HG02678 (cell line): Measurements from ENCODE around the gene NR1H4.
"Not testable (repeated sequence)": the region's sequence is repeated elsewhere in the genome, so short reads cannot be mapped to it uniquely, and the experiment has no call there.

ENCODE experiments used
- ATAC-seq: cut with Tn5 transposase; IDR thresholded peaks from one replicate; pipeline ENCODE4 v1.9.1; 2021; ENCODE audit warnings: mild to moderate bottlenecking, moderate library complexity; ENCODE audit not compliant: unreplicated experiment

The NR1H4 gene

DNA sequence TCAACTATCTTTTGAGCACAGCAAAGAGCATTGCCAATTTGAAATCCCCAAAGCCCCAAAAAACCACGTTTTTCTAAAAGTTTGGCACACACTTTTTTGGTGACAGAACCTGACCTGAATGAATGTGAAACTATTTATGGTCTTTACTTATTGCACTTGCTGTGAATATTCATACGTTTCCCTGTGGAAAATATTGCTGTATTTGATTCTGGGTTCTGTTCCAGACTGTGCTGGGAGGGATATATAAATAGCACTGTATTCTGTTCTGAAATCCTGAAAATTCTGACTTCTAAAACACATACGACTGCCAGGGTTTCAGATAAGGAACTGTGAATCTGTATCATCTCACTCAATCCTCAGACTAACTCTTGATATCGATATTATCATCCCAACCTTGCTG lies 35.1 kb downstream of the NR1H4 start:
- no peak for ATAC-seq

- no peak for ATAC-seq
Observed at GRCh38 chr12:100512692-100513091, 39.0 kb downstream of the NR1H4 start.

DNA sequence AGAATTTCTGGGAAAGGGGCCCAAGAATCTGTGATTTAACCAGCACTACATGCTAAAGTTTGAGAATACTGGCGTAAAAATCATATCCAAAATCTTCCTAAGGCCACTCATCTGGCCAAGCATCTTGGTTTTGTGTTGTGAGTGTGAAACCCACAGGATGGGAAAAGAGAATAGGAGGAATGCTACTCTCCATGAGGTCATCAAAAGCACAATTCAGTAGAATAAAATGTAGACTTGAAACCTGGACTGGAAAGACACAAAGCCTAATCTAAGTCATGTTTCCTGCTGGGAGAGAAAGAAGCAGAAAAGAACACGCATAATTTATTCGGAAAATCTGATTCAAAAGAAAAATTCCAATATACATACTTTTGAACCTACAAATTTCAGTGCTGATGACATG lies 42.3 kb downstream of the NR1H4 start:
- ATAC-seq, result no peak

- no peak for ATAC-seq
Observed at GRCh38 chr12:100518376-100518775, 44.7 kb downstream of the NR1H4 start.

DNA sequence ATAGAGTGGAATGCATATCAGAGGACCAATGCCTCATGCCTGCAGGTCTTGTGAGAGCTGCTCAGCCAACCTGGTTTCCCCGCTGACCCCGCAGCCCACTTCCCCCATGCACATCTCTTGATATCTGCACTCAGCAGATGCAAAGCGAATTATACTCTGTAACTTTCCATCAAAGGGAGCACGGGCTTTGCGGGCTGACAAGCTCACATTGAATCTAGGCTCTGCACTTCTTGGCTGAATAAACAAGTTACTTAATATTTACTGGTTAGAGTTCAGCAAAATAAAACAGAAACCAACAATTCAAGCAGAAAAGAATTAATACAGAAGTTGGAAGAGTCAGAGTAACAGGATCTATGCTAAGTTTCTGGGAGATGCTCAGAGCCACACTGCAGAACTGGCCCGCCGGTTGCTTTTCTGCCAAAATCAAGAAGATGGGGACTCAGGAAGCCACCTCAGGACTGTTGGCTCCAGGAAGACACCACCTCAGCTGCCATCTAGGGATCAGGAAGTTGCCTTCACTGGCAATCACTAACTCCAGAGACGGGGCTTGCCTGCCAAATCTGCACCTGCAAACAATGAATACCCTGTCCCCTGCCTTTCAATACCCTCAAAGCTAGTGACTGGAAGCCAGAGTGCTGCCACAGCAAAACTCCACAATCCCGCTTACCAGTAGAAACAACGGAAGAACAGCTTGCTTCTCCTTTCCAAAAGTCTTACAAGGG lies 46.5 kb downstream of the NR1H4 start:
- no peak for ATAC-seq

GRCh38 chr12:100521958-100522357 lies 48.3 kb downstream of the NR1H4 start:
- no peak for ATAC-seq

DNA sequence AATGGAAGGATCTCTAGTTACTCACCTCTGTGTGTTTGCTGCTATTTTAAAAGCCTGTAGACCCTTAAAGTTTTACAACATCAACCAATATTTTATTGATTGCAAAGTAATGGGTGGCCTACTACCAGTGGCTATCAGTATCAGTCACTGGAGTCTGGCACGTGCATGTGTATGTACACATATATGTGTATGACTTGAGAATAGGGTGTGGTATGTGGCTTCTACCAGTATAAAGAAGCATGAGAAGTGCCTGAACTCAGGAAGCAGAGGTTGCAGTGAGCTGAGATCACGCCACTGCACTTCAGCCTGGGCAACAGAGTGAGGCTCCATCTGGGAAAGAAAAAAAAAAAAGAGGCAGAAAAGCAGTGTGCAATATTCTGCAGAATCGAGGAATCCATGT lies 54.4 kb downstream of the NR1H4 start:
- ATAC-seq, result no peak

DNA sequence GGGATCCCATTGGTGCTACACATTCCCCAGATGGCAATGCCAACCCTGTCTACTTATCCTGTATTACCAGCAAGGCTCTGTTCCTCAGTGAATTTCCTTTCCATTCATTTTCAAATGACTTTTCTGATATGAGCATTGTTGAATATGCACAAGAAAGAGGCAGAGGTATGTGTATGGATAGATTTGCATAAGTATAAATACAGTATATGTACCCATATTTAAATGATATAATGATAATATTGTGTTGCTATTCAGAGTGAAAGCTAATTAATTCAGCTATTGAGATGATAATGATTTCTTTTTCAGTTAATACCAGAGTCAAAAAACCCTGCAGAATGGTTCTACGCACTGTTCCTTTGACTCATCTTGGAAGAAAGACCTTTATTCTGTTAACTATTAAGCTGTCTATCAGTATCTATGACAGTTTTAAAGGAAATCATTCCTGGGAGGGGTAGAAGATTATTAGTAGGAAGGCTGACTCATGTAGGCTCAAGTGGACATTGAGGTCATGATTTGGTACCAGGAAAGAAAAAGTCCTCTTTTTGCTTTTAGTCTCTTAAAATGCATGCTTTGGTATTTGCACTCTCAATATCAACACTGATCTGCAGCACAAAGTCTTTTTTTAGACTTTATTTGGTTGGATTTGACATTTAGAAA lies 54.9 kb downstream of the NR1H4 start:
- no peak for ATAC-seq

GRCh38 chr12:100529756-100530350 lies 56.2 kb downstream of the NR1H4 start:
- ATAC-seq, result no peak

GRCh38 chr12:100533376-100533775 lies 59.7 kb downstream of the NR1H4 start:
- ATAC-seq, result no peak

DNA sequence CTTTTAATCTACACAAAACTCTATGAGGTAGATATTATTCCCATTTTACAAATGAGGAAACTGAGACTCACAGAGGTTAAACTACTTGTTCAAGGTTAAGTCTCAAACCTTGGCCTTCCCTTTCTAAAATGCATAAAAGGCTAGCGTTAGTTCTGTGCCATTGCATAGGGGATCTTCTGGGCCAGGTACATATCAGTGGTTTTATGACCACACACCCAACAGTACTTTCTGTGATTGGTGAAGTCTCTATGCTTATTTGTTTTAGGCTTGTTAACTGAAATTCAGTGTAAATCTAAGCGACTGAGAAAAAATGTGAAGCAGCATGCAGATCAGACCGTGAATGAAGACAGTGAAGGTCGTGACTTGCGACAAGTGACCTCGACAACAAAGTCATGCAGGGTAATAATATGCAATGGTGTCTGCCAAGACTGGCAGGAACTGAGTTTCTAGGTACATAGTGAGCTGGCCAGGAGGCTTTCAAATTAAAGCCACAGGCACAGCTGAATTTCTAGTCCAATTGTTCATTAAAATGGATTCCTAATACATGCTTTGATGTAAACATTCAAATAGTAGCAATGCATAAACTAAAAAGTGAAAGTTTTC lies 61.1 kb downstream of the NR1H4 start:
- no peak for ATAC-seq

DNA sequence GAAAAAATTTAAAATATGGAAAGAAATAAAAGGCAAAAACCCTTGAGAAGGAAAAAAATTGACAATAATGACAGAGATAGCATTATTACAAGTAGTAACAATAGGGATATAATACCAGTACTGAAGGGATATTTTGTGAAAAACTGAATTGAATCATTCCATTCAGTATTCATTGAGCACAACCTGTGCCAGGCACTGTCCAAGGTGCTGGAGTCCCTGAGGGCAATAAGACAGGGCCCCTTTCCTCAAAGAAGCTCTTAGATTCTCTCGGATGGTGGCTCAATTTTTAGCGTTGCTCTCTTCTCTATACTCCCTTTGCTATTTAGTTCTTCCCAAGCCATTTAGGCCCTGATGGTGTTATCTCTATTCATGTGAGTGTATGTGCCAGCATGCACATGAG lies 65.5 kb downstream of the NR1H4 start:
- no peak for ATAC-seq

- no peak for ATAC-seq
Observed at GRCh38 chr12:100544165-100544564, 70.5 kb downstream of the NR1H4 start.

DNA sequence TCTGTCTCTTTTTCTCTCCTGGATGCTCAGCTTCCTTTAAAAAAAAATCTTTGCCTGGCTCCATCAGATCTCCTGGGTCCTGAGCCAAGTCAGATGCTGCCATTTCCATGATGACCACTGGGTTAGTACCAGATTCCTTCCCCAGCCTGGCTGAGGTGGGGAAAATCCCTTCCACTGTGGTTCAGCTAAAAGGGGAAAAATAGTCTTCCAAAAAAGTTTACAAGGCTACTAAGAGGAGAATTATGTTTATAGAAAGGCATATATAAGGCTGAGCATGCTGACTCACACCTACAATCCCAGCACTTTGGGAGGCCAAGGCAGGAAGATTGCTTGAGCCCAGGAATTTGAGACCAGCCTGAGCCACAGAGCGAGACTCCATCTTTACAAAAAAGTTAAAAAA lies 71.4 kb downstream of the NR1H4 start:
- no peak for ATAC-seq

DNA sequence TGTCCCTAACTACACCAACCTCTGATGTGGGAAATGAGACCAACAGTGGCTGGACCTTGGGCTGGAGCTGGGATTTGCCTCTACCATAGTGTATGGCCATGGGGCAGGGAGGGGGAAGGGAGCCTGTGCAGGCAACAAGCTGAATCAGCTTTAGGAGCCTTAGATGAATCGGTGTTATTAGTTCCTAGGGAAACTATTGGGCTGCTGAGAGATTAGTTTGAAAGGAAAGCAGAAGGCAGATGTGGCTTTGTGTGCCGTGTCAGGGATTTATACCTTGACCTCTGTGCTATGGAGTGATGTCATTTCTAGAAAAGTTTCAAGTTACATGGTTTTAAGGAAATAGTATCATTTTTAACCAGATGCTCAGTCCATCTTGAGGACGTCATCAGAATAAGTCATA lies 80.3 kb downstream of the NR1H4 start:
- ATAC-seq, result no peak

- no peak for ATAC-seq
Observed at GRCh38 chr12:100554608-100555077, 81.0 kb downstream of the NR1H4 start.

GRCh38 chr12:100555722-100556121 lies 82.1 kb downstream of the NR1H4 start:
- ATAC-seq, result no peak

GRCh38 chr12:100557357-100557756 lies 83.7 kb downstream of the NR1H4 start:
- ATAC-seq, result no peak

- not testable (repeated sequence) for ATAC-seq
Observed at GRCh38 chr12:100559261-100559660, 85.6 kb downstream of the NR1H4 start.

- ATAC-seq, result no peak
Observed at GRCh38 chr12:100564090-100564489, 90.4 kb downstream of the NR1H4 start.

DNA sequence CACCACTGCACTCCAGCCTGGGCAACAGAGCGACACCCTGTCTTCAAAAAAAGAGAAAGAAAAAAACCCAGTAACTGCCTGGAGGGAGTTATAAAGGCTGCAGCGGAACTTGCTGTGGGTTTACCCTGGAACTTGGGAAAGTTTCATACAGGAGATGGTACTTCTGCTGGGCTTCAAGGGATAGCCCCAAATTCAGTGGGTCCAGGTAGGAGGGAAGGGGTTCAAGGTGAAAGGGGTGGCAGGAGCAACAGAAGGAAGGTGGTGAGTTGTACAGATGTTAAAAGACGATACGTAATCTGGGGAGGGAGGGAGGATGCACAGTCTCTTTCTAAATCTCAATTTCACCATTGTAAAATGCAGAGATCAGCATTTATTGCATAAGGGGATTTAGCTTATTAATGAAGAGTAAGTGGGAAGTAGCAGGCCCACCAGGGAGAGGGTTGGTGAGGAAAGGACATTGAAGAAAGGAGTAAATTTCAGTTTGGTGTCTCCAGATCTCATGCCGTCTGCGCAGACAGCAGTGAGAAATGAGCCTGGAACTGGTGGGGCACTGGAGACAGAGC lies 91.3 kb downstream of the NR1H4 start:
- ATAC-seq, result no peak
